CD8-positive, alpha-beta memory T cell (primary cell): ENCODE measurements around the gene TM2D1. TPM values are rescaled to one million over a fixed set of nuclear protein-coding genes. Genes with fewer than 3 reads are reported as not detected.
A peak's percentile ranks its signal among the peaks of the same experiment; 100 is the strongest.

Source experiments
- CTCF ChIA-PET: fragments of 350-600 bp; sonication (Branson Sonifier 250); formaldehyde crosslinking; loops from one replicate; lab custom pipeline; 2021; ENCODE audit warnings: antibody characterized with exemption; lab: Charles Lee
- POLR2A ChIA-PET: fragments of 350-600 bp; sonication (Branson Sonifier 250); formaldehyde crosslinking; loops from one replicate; lab custom pipeline; 2021; ENCODE audit warnings: antibody characterized with exemption; lab: Charles Lee
- DNase-seq, 5 donors: peaks; one replicate each; pipeline versions ENCODE4 v3.0.0 to v3.0.0-alpha.2; 2020 to 2022; ENCODE audit warnings: mixed read lengths in 1 of 5
- H3K27ac ChIP-seq: one replicate; pipeline ENCODE4 v1.7.0; 2013; ENCODE audit warnings: low read depth, mild to moderate bottlenecking, low read length, moderate library complexity
- H3K27me3 ChIP-seq: 2 replicates; pipeline ENCODE4 v1.7.0; 2013; ENCODE audit warnings: low read length, mild to moderate bottlenecking; ENCODE audit not compliant: insufficient read depth, poor library complexity, severe bottlenecking
- H3K36me3 ChIP-seq: 2 replicates; pipeline ENCODE4 v1.7.0; 2013; ENCODE audit warnings: mild to moderate bottlenecking, low read length, moderate library complexity; ENCODE audit not compliant: insufficient read depth
- H3K4me1 ChIP-seq: 2 replicates; pipeline ENCODE4 v1.7.0; 2013; ENCODE audit warnings: mild to moderate bottlenecking, low read length, moderate library complexity; ENCODE audit not compliant: insufficient read depth
- H3K4me3 ChIP-seq: 2 replicates; pipeline ENCODE4 v1.7.0; 2013; ENCODE audit warnings: mild to moderate bottlenecking, low read length
- H3K9me3 ChIP-seq: 2 replicates; pipeline ENCODE4 v1.7.0; 2013; ENCODE audit warnings: mild to moderate bottlenecking, low read length
- H3K27ac Mint-ChIP-seq, 8 donors: one replicate each; pipeline ENCODE4 v1.8.0; 2020 to 2021; ENCODE audit warnings: mixed read lengths in 8 of 8, mild to moderate bottlenecking in 6 of 8, inconsistent platforms in 3 of 8, moderate library complexity in 3 of 8
- H3K27me3 Mint-ChIP-seq, 2 donors: one replicate each; pipeline ENCODE4 v1.8.0; 2020 to 2021; ENCODE audit warnings: mixed read lengths in 2 of 2, mild to moderate bottlenecking in 1 of 2, moderate library complexity in 1 of 2
- H3K36me3 Mint-ChIP-seq, 3 donors: one replicate each; pipeline ENCODE4 v1.8.0; 2020 to 2021; ENCODE audit warnings: mixed read lengths in 3 of 3, inconsistent platforms in 1 of 3, mild to moderate bottlenecking in 1 of 3
- H3K4me1 Mint-ChIP-seq, 3 donors: one replicate each; pipeline ENCODE4 v1.8.0; 2020 to 2021; ENCODE audit warnings: mixed read lengths in 3 of 3, inconsistent platforms in 1 of 3, mild to moderate bottlenecking in 1 of 3
- H3K4me3 Mint-ChIP-seq, 7 donors: one replicate each; pipeline ENCODE4 v1.8.0; 2020 to 2021; ENCODE audit warnings: mixed read lengths in 7 of 7, mild to moderate bottlenecking in 6 of 7, moderate library complexity in 4 of 7, inconsistent platforms in 2 of 7
- H3K9me3 Mint-ChIP-seq, 5 donors: one replicate each; pipeline ENCODE4 v1.8.0; 2020 to 2022; ENCODE audit warnings: mixed read lengths in 5 of 5, mild to moderate bottlenecking in 3 of 5, moderate library complexity in 2 of 5, inconsistent platforms in 1 of 5
- polyA plus RNA-seq: library from polyadenylated mRNA; unstranded; fragments of 300-500 nt; fragmentation: Illumina TruSeq; gene quantifications from one replicate; pipeline ENCODE4 v1.2.3, GENCODE V29; 2021
- total RNA-seq, 2 experiments: library from RNA; stranded (reverse); gene quantifications; one replicate each; pipeline ENCODE4 v1.2.3, GENCODE V29; 2021

Gene TM2D1
- total RNA-seq = 10 to 100 TPM; 30.1 to 32.5 TPM
- polyA plus RNA-seq = 37.1 TPM

GRCh38 chr1:61724813-61725694 is at the start of gene TM2D1:
TSS of gene TM2D1 (minus strand) at chr1:61725141. CDS start at chr1:61725120, 21 bp downstream.
- Histone ChIP-seq H3K27ac (peak within 1 kb of the TSS; percentile 92), H3K4me3 (peak within 1 kb of the TSS; percentile 98), H3K9me3 (no peaks in the 10 kb centered on the region), H3K36me3 (no peaks in the 10 kb centered on the region), H3K27me3 (no peaks in the 10 kb centered on the region), H3K4me1 (peaks cover 20% of the 10 kb centered on the region)
- peaks cover 24 to 45% (median 44%) of the 10 kb centered on the region in 3 donors for H3K4me1 Mint-ChIP-seq
- ChIA-PET CTCF (no interaction called here), POLR2A (interaction anchor here (0.6 to 1.4 kb wide), 3 partner anchors 11 to 58 kb away, joined by 3 to 6 read pairs (median 3); no protein-coding TSS in a partner anchor)
- peak within 1 kb of the TSS; percentile 94 to 100 (median 98) for H3K27ac Mint-ChIP-seq
- peaks cover 0 to 2% of the 10 kb centered on the region in 2 donors for H3K27me3 Mint-ChIP-seq
- H3K9me3 Mint-ChIP-seq = no peaks in the 10 kb centered on the region
- DNase-seq = peak; percentile 77 to 90 (median 84)
- peak within 1 kb of the TSS; percentile 91 to 99 (median 97) for H3K4me3 Mint-ChIP-seq
- H3K36me3 Mint-ChIP-seq = peaks cover 0 to 27% (median 2%) of the 10 kb centered on the region in 3 donors

- ChIA-PET CTCF (no interaction called here), POLR2A (no interaction called here)
- peaks cover 4% of the 10 kb centered on the region for H3K36me3 ChIP-seq
- DNase-seq = no peak
- no peaks in the 10 kb centered on the region for H3K4me1 ChIP-seq
- H3K27ac Mint-ChIP-seq = peak overlapping the region in 1 of 8 donors; percentile 46
- H3K4me3 Mint-ChIP-seq = no peak overlapping the region
- no peak overlapping the region for H3K4me3 ChIP-seq
- no peak overlapping the region for H3K27ac ChIP-seq
- no peaks in the 10 kb centered on the region for H3K9me3 ChIP-seq
- no peaks in the 10 kb centered on the region for H3K27me3 Mint-ChIP-seq
- no peaks in the 10 kb centered on the region for H3K9me3 Mint-ChIP-seq
- peaks cover 0 to 57% (median 13%) of the 10 kb centered on the region in 3 donors for H3K36me3 Mint-ChIP-seq
- no peaks in the 10 kb centered on the region for H3K27me3 ChIP-seq
- peaks cover 6 to 17% (median 15%) of the 10 kb centered on the region in 3 donors for H3K4me1 Mint-ChIP-seq
Observed at GRCh38 chr1:61770131-61770530, 45.2 kb upstream of the TM2D1 start.

DNA sequence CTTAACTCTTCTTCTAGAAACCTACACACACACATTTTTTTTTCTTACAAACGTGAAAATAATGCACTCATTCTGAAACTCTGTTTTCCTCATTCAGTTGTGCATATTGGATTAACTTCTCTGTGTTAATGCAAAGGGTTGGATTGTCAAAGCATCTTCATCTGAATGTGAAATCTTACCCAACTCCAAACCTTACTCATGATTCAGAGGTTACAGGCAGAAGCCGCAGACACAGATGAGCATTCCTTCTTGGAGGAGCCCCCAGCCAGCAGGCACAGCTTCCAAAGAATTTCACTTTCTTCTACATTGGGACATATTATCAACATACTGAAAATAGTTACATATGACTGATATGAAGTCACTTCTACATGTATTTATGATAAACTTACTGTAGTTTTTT is 33.0 kb upstream of the TM2D1 start:
- H3K27ac Mint-ChIP-seq = peak overlapping the region in 3 of 8 donors; percentile 29 to 61 (median 43)
- CTCF ChIA-PET = no interaction called here

GRCh38 chr1:61756773-61757172 is 31.8 kb upstream of the TM2D1 start:
- no peaks in the 10 kb centered on the region for H3K9me3 Mint-ChIP-seq
- no peak overlapping the region for H3K4me3 ChIP-seq
- no peaks in the 10 kb centered on the region for H3K27me3 ChIP-seq
- no peaks in the 10 kb centered on the region for H3K4me1 ChIP-seq
- peak overlapping the region in 1 of 8 donors; percentile 36 for H3K27ac Mint-ChIP-seq
- H3K27me3 Mint-ChIP-seq = no peaks in the 10 kb centered on the region
- CTCF ChIA-PET = interaction anchor here (0.5 kb wide), 1 partner anchor 33 kb away, joined by 3 read pairs; no protein-coding TSS in a partner anchor
- POLR2A ChIA-PET = no interaction called here
- H3K4me1 Mint-ChIP-seq = peaks cover 8 to 38% (median 26%) of the 10 kb centered on the region in 3 donors
- H3K36me3 ChIP-seq = no peaks in the 10 kb centered on the region
- no peak overlapping the region for H3K4me3 Mint-ChIP-seq
- peaks cover 0 to 12% (median 8%) of the 10 kb centered on the region in 3 donors for H3K36me3 Mint-ChIP-seq
- no peak for DNase-seq
- H3K9me3 ChIP-seq = no peaks in the 10 kb centered on the region
- H3K27ac ChIP-seq = no peak overlapping the region

More for the DNA sequence above, 33.0 kb upstream of the TM2D1 start:
- Histone ChIP-seq H3K9me3 (no peaks in the 10 kb centered on the region), H3K36me3 (no peaks in the 10 kb centered on the region), H3K27ac (no peak overlapping the region), H3K4me1 (no peaks in the 10 kb centered on the region), H3K27me3 (no peaks in the 10 kb centered on the region), H3K4me3 (no peak overlapping the region)
- Mint-ChIP-seq H3K9me3 (no peaks in the 10 kb centered on the region), H3K4me1 (peaks cover 10 to 40% (median 29%) of the 10 kb centered on the region in 3 donors), H3K36me3 (peaks cover 0 to 13% (median 8%) of the 10 kb centered on the region in 3 donors), H3K4me3 (no peak overlapping the region), H3K27me3 (no peaks in the 10 kb centered on the region)
- POLR2A ChIA-PET = no interaction called here
- DNase-seq = no peak

GRCh38 chr1:61754545-61754944 is 29.6 kb upstream of the TM2D1 start:
- Mint-ChIP-seq H3K9me3 (no peaks in the 10 kb centered on the region), H3K4me3 (no peak overlapping the region), H3K27ac (peak overlapping the region in 1 of 8 donors; percentile 18), H3K27me3 (no peaks in the 10 kb centered on the region), H3K36me3 (peaks cover 0 to 14% (median 5%) of the 10 kb centered on the region in 3 donors), H3K4me1 (peaks cover 4 to 35% (median 25%) of the 10 kb centered on the region in 3 donors)
- Histone ChIP-seq H3K4me3 (no peak overlapping the region), H3K36me3 (no peaks in the 10 kb centered on the region), H3K27me3 (no peaks in the 10 kb centered on the region), H3K27ac (no peak overlapping the region), H3K4me1 (no peaks in the 10 kb centered on the region), H3K9me3 (no peaks in the 10 kb centered on the region)
- DNase-seq = no peak
- ChIA-PET CTCF (interaction anchor here (0.6 kb wide), 1 partner anchor 10 kb away, joined by 3 read pairs; no protein-coding TSS in a partner anchor), POLR2A (no interaction called here)

- Histone ChIP-seq H3K27ac (no peak overlapping the region), H3K27me3 (no peaks in the 10 kb centered on the region), H3K4me3 (no peak overlapping the region), H3K9me3 (no peaks in the 10 kb centered on the region), H3K4me1 (no peaks in the 10 kb centered on the region), H3K36me3 (no peaks in the 10 kb centered on the region)
- ChIA-PET POLR2A (no interaction called here), CTCF (interaction anchor here (0.6 kb wide), 1 partner anchor 9 kb away, joined by 3 read pairs; no protein-coding TSS in a partner anchor)
- peaks cover 0 to 14% (median 5%) of the 10 kb centered on the region in 3 donors for H3K36me3 Mint-ChIP-seq
- no peaks in the 10 kb centered on the region for H3K9me3 Mint-ChIP-seq
- peaks cover 4 to 36% (median 25%) of the 10 kb centered on the region in 3 donors for H3K4me1 Mint-ChIP-seq
- DNase-seq = no peak
- peak overlapping the region in 2 of 8 donors; percentile 4 to 18 for H3K27ac Mint-ChIP-seq
- no peaks in the 10 kb centered on the region for H3K27me3 Mint-ChIP-seq
- H3K4me3 Mint-ChIP-seq = no peak overlapping the region
Observed at GRCh38 chr1:61753998-61754508, 29.1 kb upstream of the TM2D1 start.

DNA sequence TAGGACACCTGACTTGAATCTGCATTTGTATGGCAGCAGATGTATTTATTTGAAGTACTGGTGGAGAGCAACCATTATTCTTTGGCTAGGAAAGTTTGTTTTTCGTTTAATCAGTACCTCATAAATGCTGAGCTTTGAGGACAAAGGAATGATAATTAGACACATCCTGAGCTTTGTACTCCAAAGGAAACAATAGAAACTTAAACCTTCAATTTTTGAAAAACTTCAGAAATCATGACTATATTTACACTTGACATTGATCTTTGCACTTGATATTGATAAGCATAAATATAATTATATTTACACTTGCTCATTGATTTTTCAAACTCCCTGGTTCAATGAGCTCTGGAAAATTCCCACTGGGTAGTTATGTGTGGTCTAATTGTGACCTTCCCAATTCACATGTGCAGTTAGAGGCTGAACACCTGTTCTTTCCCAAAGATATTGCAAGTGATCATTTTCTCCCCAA is 28.0 kb upstream of the TM2D1 start:
- CTCF ChIA-PET = no interaction called here
- peaks cover 0 to 10% (median 4%) of the 10 kb centered on the region in 3 donors for H3K36me3 Mint-ChIP-seq
- H3K4me3 ChIP-seq = no peak overlapping the region
- no peaks in the 10 kb centered on the region for H3K36me3 ChIP-seq
- no peak overlapping the region for H3K4me3 Mint-ChIP-seq
- POLR2A ChIA-PET = no interaction called here
- H3K9me3 Mint-ChIP-seq = no peaks in the 10 kb centered on the region
- no peak for DNase-seq
- H3K4me1 Mint-ChIP-seq = peaks cover 4 to 28% (median 20%) of the 10 kb centered on the region in 3 donors
- H3K27ac ChIP-seq = no peak overlapping the region
- no peaks in the 10 kb centered on the region for H3K4me1 ChIP-seq
- no peaks in the 10 kb centered on the region for H3K27me3 Mint-ChIP-seq
- H3K27me3 ChIP-seq = no peaks in the 10 kb centered on the region
- H3K9me3 ChIP-seq = no peaks in the 10 kb centered on the region
- H3K27ac Mint-ChIP-seq = no peak overlapping the region
